HepG2 (cell line): ENCODE measurements around the gene RWDD2A. TPM values are rescaled to one million over a fixed set of nuclear protein-coding genes. Genes with fewer than 3 reads are reported as not detected.

Experiments used
- EZH2 ChIP-seq: conservative IDR thresholded peaks from 2 replicates; pipeline ENCODE4 v1.6.1; 2012; ENCODE audit warnings: mild to moderate bottlenecking, low read depth, low read length, moderate library complexity
- GABPB1 ChIP-seq: IDR thresholded peaks from 2 replicates; pipeline ENCODE4 v1.6.1; 2016; ENCODE audit warnings: mild to moderate bottlenecking, missing genetic modification reagents, moderate library complexity, missing compliant biosample characterization
- HNF4G ChIP-seq, 2 experiments: sonication (generic) in 1 of 2; formaldehyde crosslinking in 1 of 2; IDR thresholded peaks; 2 replicates each; pipeline versions ENCODE4 v1.4.0 to v1.6.1; 2011 to 2020; ENCODE audit warnings: borderline replicate concordance in 2 of 2, low read depth in 2 of 2, mild to moderate bottlenecking in 2 of 2, low read length in 1 of 2, missing genetic modification reagents in 1 of 2, moderate library complexity in 1 of 2
- JUNB ChIP-seq: sonication (generic); formaldehyde crosslinking; IDR thresholded peaks from 2 replicates; pipeline ENCODE4 v1.8.0; 2022; ENCODE audit warnings: missing genetic modification reagents, mild to moderate bottlenecking, borderline replicate concordance
- KDM1A ChIP-seq: IDR thresholded peaks from 2 replicates; pipeline ENCODE4 v1.6.1; 2016; ENCODE audit warnings: missing compliant biosample characterization
- KDM5A ChIP-seq: fragments of 200-600 bp; sonication (generic); IDR thresholded peaks from 2 replicates; pipeline ENCODE4 v1.7.0; 2018; ENCODE audit warnings: antibody characterized with exemption, mild to moderate bottlenecking, low read length, borderline replicate concordance
- SMAD1 ChIP-seq: sonication (generic); formaldehyde crosslinking; IDR thresholded peaks from 2 replicates; pipeline ENCODE4 v1.4.0; 2020; ENCODE audit warnings: missing genetic modification reagents, low read depth, mild to moderate bottlenecking, borderline replicate concordance
- SNAPC2 ChIP-seq: sonication (generic); formaldehyde crosslinking; IDR thresholded peaks from 2 replicates; pipeline ENCODE4 v1.8.1; 2022; ENCODE audit warnings: mild to moderate bottlenecking, missing genetic modification reagents
- SOX5 ChIP-seq: IDR thresholded peaks from 2 replicates; pipeline ENCODE4 v1.6.1; 2016; ENCODE audit warnings: borderline replicate concordance
- U2AF2 ChIP-seq: fragments of 200-400 bp; formaldehyde crosslinking; IDR thresholded peaks from 2 replicates; pipeline ENCODE4 v1.6.1; 2017; ENCODE audit warnings: low read depth, mild to moderate bottlenecking, low read length
- ZNF207 ChIP-seq: fragments of 450-650 bp; IDR thresholded peaks from 2 replicates; pipeline ENCODE4 v1.6.1; 2016; ENCODE audit warnings: antibody characterized with exemption, borderline replicate concordance
- ZNF563 ChIP-seq: sonication (generic); formaldehyde crosslinking; IDR thresholded peaks from 2 replicates; pipeline ENCODE4 v1.8.0; 2022; ENCODE audit warnings: mild to moderate bottlenecking, moderate library complexity, missing genetic modification reagents
- ZNF761 ChIP-seq: sonication (generic); formaldehyde crosslinking; conservative IDR thresholded peaks from 2 replicates; pipeline ENCODE4 v1.4.0; 2020; ENCODE audit warnings: mild to moderate bottlenecking, missing genetic modification reagents
- ZNF839 ChIP-seq: sonication (generic); formaldehyde crosslinking; IDR thresholded peaks from 2 replicates; pipeline ENCODE4 v1.4.0; 2020; ENCODE audit warnings: missing genetic modification reagents, mild to moderate bottlenecking, borderline replicate concordance
- polyA plus RNA-seq, 8 experiments: library from polyadenylated mRNA; depleted of rRNA in 3 of 8; stranded (reverse) in 7 of 8; unstranded in 1 of 8; fragments of >200 nt; fragmentation: Illumina TruSeq in 4 of 8; extraction: Trizol in 4 of 8; gene quantifications; 2 replicates each; pipeline versions ENCODE4 v1.2.1 to v1.2.3, GENCODE V29; 2011 to 2016; ENCODE audit warnings: low read depth in 4 of 8, missing spikeins in 1 of 8, mixed read lengths in 1 of 8; ENCODE audit not compliant: insufficient read depth in 1 of 8
- total RNA-seq, 5 experiments: library from RNA; depleted of rRNA; stranded (reverse); fragments of >200 nt; fragmentation: Illumina TruSeq; extraction: Trizol; gene quantifications; 2 replicates each; pipeline ENCODE4 v1.2.3, GENCODE V29; 2016; ENCODE audit warnings: low read depth in 1 of 5
- TF ChIP-seq, protein P1 (sequence below): sonication (generic); formaldehyde crosslinking; IDR thresholded peaks from 2 replicates; pipeline ENCODE4 v1.9.0; 2022; ENCODE audit warnings: missing genetic modification reagents, mild to moderate bottlenecking, borderline replicate concordance
- TF ChIP-seq, protein P2 (sequence below): IDR thresholded peaks from 2 replicates; pipeline ENCODE4 v1.6.1; 2016; ENCODE audit warnings: missing compliant biosample characterization, missing genetic modification reagents, borderline replicate concordance
- TF ChIP-seq, protein P3 (sequence below): sonication (generic); formaldehyde crosslinking; IDR thresholded peaks from 2 replicates; pipeline ENCODE4 v1.8.0; 2022; ENCODE audit warnings: missing genetic modification reagents, low read depth, mild to moderate bottlenecking, borderline replicate concordance
- TF ChIP-seq, protein P4 (sequence below): IDR thresholded peaks from 2 replicates; pipeline ENCODE4 v1.6.1; 2016; ENCODE audit warnings: missing genetic modification reagents, missing compliant biosample characterization
- TF ChIP-seq, protein P5 (sequence below): sonication (generic); formaldehyde crosslinking; IDR thresholded peaks from 2 replicates; pipeline ENCODE4 v1.8.0; 2022; ENCODE audit warnings: mild to moderate bottlenecking, missing genetic modification reagents; ENCODE audit not compliant: insufficient replicate concordance
- TF ChIP-seq, protein P6 (sequence below): sonication (generic); formaldehyde crosslinking; IDR thresholded peaks from 2 replicates; pipeline ENCODE4 v1.5.0; 2020; ENCODE audit warnings: mild to moderate bottlenecking, missing genetic modification reagents

RWDD2A gene
- total and polyA plus RNA-seq, 2 of the 13 experiments (the other 11 are each of a cell fraction or from before 2014, with no cell fraction given) = 5.3 to 8.1 TPM

DNA sequence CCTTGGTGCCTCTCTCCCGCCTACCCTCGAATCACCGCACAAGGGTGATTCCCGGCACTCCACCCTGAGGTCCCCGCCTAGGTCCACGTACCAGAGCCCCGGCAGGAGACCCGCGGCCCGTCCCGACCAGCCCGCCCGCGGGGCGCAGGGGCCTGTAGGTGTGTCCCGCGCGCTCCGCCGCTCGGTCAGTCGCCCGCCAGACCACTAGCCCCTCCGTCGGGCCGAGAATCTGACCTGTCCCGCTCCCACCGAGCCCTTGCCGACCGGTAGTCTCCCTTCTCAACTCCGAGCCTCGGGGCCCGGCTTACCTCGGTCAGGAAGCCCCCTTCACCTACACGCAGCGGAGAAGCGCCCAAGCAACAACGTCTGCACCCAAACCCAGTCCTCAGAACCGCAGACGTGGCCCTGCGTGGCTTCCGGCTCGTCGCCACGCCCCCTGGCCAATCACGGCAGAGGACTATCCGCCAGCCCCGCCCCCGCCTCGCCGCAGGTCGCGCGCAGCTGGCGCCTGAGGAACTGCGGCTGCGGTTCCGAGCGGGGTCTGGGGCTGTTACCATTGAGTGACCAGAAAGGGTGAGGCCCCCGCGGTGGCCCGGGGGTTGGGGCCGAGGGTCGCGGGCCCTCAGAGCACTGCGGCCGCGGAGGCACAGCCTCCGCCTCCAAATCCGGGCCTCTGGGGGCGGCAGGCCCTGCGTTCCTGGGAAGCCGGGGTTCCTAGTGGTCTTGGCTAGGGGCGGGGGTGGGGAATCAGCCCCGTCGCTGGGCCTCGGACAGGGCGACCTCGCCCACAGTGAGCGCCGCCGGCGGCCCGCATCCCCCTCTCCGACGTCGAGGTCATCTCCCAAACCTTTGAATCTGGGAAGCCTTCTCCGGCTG is at the start of gene RWDD2A, which contains the start of gene PGM3 (continued):
- TF ChIP-seq, protein P1, sequence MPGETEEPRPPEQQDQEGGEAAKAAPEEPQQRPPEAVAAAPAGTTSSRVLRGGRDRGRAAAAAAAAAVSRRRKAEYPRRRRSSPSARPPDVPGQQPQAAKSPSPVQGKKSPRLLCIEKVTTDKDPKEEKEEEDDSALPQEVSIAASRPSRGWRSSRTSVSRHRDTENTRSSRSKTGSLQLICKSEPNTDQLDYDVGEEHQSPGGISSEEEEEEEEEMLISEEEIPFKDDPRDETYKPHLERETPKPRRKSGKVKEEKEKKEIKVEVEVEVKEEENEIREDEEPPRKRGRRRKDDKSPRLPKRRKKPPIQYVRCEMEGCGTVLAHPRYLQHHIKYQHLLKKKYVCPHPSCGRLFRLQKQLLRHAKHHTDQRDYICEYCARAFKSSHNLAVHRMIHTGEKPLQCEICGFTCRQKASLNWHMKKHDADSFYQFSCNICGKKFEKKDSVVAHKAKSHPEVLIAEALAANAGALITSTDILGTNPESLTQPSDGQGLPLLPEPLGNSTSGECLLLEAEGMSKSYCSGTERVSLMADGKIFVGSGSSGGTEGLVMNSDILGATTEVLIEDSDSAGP (CRISPR knock-in tag) = peak; percentile 74
- TF ChIP-seq, protein P2, sequence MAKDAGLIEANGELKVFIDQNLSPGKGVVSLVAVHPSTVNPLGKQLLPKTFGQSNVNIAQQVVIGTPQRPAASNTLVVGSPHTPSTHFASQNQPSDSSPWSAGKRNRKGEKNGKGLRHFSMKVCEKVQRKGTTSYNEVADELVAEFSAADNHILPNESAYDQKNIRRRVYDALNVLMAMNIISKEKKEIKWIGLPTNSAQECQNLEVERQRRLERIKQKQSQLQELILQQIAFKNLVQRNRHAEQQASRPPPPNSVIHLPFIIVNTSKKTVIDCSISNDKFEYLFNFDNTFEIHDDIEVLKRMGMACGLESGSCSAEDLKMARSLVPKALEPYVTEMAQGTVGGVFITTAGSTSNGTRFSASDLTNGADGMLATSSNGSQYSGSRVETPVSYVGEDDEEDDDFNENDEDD (CRISPR knock-in tag) = peak; percentile 27; the same call in 1 of the 2 replicates
- TF ChIP-seq U2AF2 (no peak), EZH2 (no peak), ZNF207 (no peak), KDM5A (peak; percentile 71; the same call in 1 of the 2 replicates), ZNF563 (no peak), ZNF839 (no peak), JUNB (CRISPR knock-in tag) (no peak), KDM1A (CRISPR knock-in tag) (no peak), ZNF761 (no peak; the same call in 1 of the 2 replicates), GABPB1 (CRISPR knock-in tag) (peak; percentile 95), SMAD1 (CRISPR knock-in tag) (peak; percentile 57; the same call in 1 of the 2 replicates), HNF4G (IDR thresholded peaks at IDR 0.05; ENCODE audit: borderline replicate concordance, low read depth, low read length) (no peak), HNF4G (CRISPR knock-in tag; IDR thresholded peaks at IDR 0.05; ENCODE audit: borderline replicate concordance, low read depth) (peak; percentile 69; the same call in 1 of the 2 replicates), SNAPC2 (CRISPR knock-in tag) (peak; percentile 56; the same call in 1 of the 2 replicates), SOX5 (CRISPR knock-in tag) (0 out of 2 replicates have a peak, but pooled peaks have one; percentile 8)
- TF ChIP-seq, protein P3, sequence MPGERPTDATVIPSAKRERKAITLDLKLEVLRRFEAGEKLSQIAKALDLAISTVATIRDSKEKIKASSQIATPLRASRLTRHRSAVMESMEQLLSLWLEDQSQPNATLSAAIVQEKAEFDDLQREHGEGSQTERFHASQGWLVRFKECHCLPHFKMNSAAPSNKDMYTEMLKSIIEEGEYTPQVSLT (CRISPR knock-in tag) = no peak
- TF ChIP-seq, protein P4, sequence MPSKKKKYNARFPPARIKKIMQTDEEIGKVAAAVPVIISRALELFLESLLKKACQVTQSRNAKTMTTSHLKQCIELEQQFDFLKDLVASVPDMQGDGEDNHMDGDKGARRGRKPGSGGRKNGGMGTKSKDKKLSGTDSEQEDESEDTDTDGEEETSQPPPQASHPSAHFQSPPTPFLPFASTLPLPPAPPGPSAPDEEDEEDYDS = peak; percentile 87
- TF ChIP-seq, protein P5, sequence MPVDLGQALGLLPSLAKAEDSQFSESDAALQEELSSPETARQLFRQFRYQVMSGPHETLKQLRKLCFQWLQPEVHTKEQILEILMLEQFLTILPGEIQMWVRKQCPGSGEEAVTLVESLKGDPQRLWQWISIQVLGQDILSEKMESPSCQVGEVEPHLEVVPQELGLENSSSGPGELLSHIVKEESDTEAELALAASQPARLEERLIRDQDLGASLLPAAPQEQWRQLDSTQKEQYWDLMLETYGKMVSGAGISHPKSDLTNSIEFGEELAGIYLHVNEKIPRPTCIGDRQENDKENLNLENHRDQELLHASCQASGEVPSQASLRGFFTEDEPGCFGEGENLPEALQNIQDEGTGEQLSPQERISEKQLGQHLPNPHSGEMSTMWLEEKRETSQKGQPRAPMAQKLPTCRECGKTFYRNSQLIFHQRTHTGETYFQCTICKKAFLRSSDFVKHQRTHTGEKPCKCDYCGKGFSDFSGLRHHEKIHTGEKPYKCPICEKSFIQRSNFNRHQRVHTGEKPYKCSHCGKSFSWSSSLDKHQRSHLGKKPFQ (CRISPR knock-in tag) = peak; percentile 46
- TF ChIP-seq, protein P6, sequence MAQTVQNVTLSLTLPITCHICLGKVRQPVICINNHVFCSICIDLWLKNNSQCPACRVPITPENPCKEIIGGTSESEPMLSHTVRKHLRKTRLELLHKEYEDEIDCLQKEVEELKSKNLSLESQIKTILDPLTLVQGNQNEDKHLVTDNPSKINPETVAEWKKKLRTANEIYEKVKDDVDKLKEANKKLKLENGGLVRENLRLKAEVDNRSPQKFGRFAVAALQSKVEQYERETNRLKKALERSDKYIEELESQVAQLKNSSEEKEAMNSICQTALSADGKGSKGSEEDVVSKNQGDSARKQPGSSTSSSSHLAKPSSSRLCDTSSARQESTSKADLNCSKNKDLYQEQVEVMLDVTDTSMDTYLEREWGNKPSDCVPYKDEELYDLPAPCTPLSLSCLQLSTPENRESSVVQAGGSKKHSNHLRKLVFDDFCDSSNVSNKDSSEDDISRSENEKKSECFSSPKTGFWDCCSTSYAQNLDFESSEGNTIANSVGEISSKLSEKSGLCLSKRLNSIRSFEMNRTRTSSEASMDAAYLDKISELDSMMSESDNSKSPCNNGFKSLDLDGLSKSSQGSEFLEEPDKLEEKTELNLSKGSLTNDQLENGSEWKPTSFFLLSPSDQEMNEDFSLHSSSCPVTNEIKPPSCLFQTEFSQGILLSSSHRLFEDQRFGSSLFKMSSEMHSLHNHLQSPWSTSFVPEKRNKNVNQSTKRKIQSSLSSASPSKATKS (CRISPR knock-in tag) = no peak; the same call in 1 of the 2 replicates
